Suppressor macrophage (primary cell): ENCODE results near the gene SASH1.
"Not testable (repeated sequence)": the region's sequence is repeated elsewhere in the genome, so short reads cannot be mapped to it uniquely, and the experiment has no call there.

Experiments
- DNase-seq, 4 experiments: peaks; one replicate each; pipeline ENCODE4 v3.0.0-alpha.2; 2020 to 2022

SASH1 gene

GRCh38 chr6:148557796-148558321 lies 215.2 kb downstream of the SASH1 start:
- DNase-seq, result peak; percentile 55 to 80 (median 74)

- peak; percentile 76 to 89 (median 83) for DNase-seq
These were observed 217.3 kb downstream of the SASH1 start for GRCh38 chr6:148559848-148560433.

- no peak for DNase-seq
These were observed 219.0 kb downstream of the SASH1 start for GRCh38 chr6:148561629-148562028.

- no peak for DNase-seq
These were observed 220.4 kb downstream of the SASH1 start for GRCh38 chr6:148563066-148563465.

- no peak for DNase-seq
These were observed 221.9 kb downstream of the SASH1 start for GRCh38 chr6:148564494-148565035.

GRCh38 chr6:148565321-148565926 lies 222.8 kb downstream of the SASH1 start:
- DNase-seq, result no peak

GRCh38 chr6:148565930-148566663 lies 223.5 kb downstream of the SASH1 start:
- DNase-seq, result peak; percentile 92 to 97 (median 94)

GRCh38 chr6:148566664-148567350 lies 224.2 kb downstream of the SASH1 start:
- no peak for DNase-seq

GRCh38 chr6:148570456-148570855 lies 227.8 kb downstream of the SASH1 start:
- peak in 3 of 4 experiments; percentile 32 to 46 (median 44) for DNase-seq

GRCh38 chr6:148572676-148573335 lies 230.2 kb downstream of the SASH1 start:
- no peak for DNase-seq

- no peak for DNase-seq
These were observed 231.3 kb downstream of the SASH1 start for GRCh38 chr6:148573922-148574321.

- DNase-seq, result peak; percentile 84 to 91 (median 90)
These were observed 235.2 kb downstream of the SASH1 start for GRCh38 chr6:148577687-148578488.

- no peak for DNase-seq
These were observed 235.8 kb downstream of the SASH1 start for GRCh38 chr6:148578489-148578814.

- peak in 2 of 4 experiments; percentile 46 to 49 for DNase-seq
These were observed 236.4 kb downstream of the SASH1 start for GRCh38 chr6:148578837-148579565.

GRCh38 chr6:148580442-148580841 lies 237.8 kb downstream of the SASH1 start:
- DNase-seq, result peak in 2 of 4 experiments; percentile 44 to 48

GRCh38 chr6:148583631-148584030 lies 241.0 kb downstream of the SASH1 start:
- no peak for DNase-seq

- DNase-seq, result not testable (repeated sequence)
These were observed 243.0 kb downstream of the SASH1 start for GRCh38 chr6:148585641-148586040.

- DNase-seq, result no peak
These were observed 248.2 kb downstream of the SASH1 start for GRCh38 chr6:148590883-148591282.

- DNase-seq, result no peak
These were observed 249.0 kb downstream of the SASH1 start for GRCh38 chr6:148591656-148592055.

- DNase-seq, result peak in 2 of 4 experiments; percentile 28 to 38
These were observed 250.6 kb downstream of the SASH1 start for GRCh38 chr6:148593130-148593812.
